GM12878 (cell line): ENCODE measurements around the gene SLC22A31. TPM values are rescaled to one million over a fixed set of nuclear protein-coding genes. Genes with fewer than 3 reads are reported as not detected.

Source experiments
- ASH2L ChIP-seq: fragments of 300-600, 200-600 bp; sonication (generic); IDR thresholded peaks from 2 replicates; pipeline ENCODE4 v1.6.1; 2017; ENCODE audit warnings: low read depth, mild to moderate bottlenecking, borderline replicate concordance
- ETV6 ChIP-seq, 2 experiments: fragments of 450-650 bp in 1 of 2; IDR thresholded peaks in 1 of 2; conservative IDR thresholded peaks in 1 of 2; 2 replicates each; pipeline ENCODE4 v1.6.1; 2014; ENCODE audit warnings: antibody characterized with exemption in 1 of 2, borderline replicate concordance in 1 of 2, low read depth in 1 of 2, mild to moderate bottlenecking in 1 of 2, moderate library complexity in 1 of 2
- JUND ChIP-seq: IDR thresholded peaks from 2 replicates; pipeline ENCODE4 v1.6.1; 2012; ENCODE audit warnings: low read depth, mild to moderate bottlenecking, low read length, improper control_type of control experiment, moderate library complexity
- MTA2 ChIP-seq: fragments of 450-650 bp; IDR thresholded peaks from 2 replicates; pipeline ENCODE4 v1.6.1; 2016; ENCODE audit warnings: low read depth, mild to moderate bottlenecking, moderate library complexity
- YY1 ChIP-seq: IDR thresholded peaks from 2 replicates; pipeline ENCODE4 v1.6.1; 2011; ENCODE audit warnings: low read depth, mild to moderate bottlenecking, low read length
- ZBED1 ChIP-seq: IDR thresholded peaks from 2 replicates; pipeline ENCODE4 v1.6.1; 2016; ENCODE audit warnings: borderline replicate concordance
- polyA plus RNA-seq, 11 experiments: library from polyadenylated mRNA; depleted of rRNA in 4 of 11; unstranded in 6 of 11; stranded (reverse) in 5 of 11; fragments of >200 nt; fragmentation: Nextera tagmentation in 4 of 11; fragmentation: Illumina TruSeq in 1 of 11; extraction: Ambion mirVana in 4 of 11; extraction: Trizol in 1 of 11; gene quantifications; 1 replicate in 1 of 11; 2 replicates in 10 of 11; pipeline versions ENCODE4 v1.2.1 to v1.2.3, GENCODE V29; 2011 to 2016; ENCODE audit warnings: inconsistent platforms in 2 of 11, missing spikeins in 2 of 11, low read depth in 1 of 11
- total RNA-seq, 4 experiments: library from RNA; depleted of rRNA in 3 of 4; stranded (reverse); fragments of >200 nt in 3 of 4; fragmentation: Illumina TruSeq in 1 of 4; extraction: Trizol in 1 of 4; gene quantifications; 2 replicates each; pipeline versions ENCODE4 v1.2.1 to v1.2.3, GENCODE V29; 2013 to 2021
- TF ChIP-seq, protein P1 (sequence below): fragments of 450-650 bp; formaldehyde crosslinking; IDR thresholded peaks from 2 replicates; pipeline ENCODE4 v1.4.0; 2022; ENCODE audit warnings: mild to moderate bottlenecking, moderate library complexity
- TF ChIP-seq, protein P2 (sequence below): fragments of 450-650 bp; formaldehyde crosslinking; IDR thresholded peaks from 2 replicates; pipeline ENCODE4 v1.4.0; 2020; ENCODE audit warnings: mild to moderate bottlenecking, moderate library complexity

SLC22A31 gene
- total and polyA plus RNA-seq, 10 of the 15 experiments (the other 5 are each of a cell fraction or from before 2014, with no cell fraction given) = 0.13 to 0.24 (median 0.23) TPM; not detected in 7

DNA sequence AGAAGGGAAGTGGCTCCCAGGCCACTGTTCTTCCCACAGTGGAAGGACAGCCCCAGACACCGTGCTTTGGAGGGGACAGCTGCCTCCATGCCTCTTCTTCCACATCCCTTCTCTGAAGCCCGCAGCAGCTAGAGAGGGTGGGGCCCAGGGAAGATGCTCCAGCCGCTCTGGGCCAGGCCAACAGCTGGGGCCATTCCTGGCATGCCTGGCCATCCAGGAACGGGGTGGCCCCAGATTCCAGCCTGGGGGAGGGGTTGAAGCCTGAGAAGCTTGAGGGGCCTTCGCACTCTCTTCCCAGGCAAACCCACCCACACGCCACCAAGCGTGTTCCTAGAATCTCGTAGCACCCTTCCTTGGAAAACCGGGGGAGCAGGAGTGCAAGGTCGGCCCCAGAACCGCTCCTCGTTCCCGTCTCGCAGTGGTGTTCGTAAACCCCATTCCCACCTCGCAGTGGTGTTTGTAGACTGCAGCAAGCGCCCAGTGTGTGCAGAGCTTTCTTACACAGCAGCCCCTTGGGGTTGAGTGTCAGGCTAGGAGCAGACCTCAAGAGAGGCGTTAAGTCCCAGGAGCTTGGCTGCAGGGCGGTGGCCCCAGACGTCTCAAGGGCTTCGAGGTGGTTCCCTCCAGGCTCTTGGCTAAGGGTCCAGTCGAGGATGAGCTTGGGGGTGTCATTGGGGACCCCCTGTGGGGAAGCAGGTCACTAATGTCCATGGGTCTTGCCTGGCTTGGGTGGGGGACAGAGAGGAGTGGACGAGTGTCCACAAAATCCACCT is 26.1 kb downstream of the SLC22A31 start (continued):
- TF ChIP-seq, protein P1, sequence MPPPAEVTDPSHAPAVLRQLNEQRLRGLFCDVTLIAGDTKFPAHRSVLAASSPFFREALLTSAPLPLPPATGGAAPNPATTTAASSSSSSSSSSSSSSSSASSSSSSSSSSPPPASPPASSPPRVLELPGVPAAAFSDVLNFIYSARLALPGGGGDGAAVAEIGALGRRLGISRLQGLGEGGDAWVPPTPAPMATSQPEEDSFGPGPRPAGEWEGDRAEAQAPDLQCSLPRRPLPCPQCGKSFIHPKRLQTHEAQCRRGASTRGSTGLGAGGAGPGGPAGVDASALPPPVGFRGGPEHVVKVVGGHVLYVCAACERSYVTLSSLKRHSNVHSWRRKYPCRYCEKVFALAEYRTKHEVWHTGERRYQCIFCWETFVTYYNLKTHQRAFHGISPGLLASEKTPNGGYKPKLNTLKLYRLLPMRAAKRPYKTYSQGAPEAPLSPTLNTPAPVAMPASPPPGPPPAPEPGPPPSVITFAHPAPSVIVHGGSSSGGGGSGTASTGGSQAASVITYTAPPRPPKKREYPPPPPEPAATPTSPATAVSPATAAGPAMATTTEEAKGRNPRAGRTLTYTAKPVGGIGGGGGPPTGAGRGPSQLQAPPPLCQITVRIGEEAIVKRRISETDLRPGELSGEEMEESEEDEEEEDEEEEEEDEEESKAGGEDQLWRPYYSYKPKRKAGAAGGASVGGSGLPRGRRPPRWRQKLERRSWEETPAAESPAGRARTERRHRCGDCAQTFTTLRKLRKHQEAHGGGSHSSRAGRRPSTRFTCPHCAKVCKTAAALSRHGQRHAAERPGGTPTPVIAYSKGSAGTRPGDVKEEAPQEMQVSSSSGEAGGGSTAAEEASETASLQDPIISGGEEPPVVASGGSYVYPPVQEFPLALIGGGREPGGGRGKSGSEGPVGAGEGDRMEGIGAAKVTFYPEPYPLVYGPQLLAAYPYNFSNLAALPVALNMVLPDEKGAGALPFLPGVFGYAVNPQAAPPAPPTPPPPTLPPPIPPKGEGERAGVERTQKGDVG = no peak
- TF ChIP-seq ASH2L (no peak), MTA2 (no peak), YY1 (no peak), JUND (no peak), ZBED1 (no peak), ETV6 (conservative IDR thresholded peaks at IDR 0.05 in 1 of 2, IDR thresholded peaks at IDR 0.05 in 1 of 2; ENCODE audit: borderline replicate concordance in 1 of 2, low read depth in 1 of 2) (no peak)
- TF ChIP-seq, protein P2, sequence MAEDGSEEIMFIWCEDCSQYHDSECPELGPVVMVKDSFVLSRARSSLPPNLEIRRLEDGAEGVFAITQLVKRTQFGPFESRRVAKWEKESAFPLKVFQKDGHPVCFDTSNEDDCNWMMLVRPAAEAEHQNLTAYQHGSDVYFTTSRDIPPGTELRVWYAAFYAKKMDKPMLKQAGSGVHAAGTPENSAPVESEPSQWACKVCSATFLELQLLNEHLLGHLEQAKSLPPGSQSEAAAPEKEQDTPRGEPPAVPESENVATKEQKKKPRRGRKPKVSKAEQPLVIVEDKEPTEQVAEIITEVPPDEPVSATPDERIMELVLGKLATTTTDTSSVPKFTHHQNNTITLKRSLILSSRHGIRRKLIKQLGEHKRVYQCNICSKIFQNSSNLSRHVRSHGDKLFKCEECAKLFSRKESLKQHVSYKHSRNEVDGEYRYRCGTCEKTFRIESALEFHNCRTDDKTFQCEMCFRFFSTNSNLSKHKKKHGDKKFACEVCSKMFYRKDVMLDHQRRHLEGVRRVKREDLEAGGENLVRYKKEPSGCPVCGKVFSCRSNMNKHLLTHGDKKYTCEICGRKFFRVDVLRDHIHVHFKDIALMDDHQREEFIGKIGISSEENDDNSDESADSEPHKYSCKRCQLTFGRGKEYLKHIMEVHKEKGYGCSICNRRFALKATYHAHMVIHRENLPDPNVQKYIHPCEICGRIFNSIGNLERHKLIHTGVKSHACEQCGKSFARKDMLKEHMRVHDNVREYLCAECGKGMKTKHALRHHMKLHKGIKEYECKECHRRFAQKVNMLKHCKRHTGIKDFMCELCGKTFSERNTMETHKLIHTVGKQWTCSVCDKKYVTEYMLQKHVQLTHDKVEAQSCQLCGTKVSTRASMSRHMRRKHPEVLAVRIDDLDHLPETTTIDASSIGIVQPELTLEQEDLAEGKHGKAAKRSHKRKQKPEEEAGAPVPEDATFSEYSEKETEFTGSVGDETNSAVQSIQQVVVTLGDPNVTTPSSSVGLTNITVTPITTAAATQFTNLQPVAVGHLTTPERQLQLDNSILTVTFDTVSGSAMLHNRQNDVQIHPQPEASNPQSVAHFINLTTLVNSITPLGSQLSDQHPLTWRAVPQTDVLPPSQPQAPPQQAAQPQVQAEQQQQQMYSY (CRISPR knock-in tag) = no peak
